GM11168 (cell line): Measurements from ENCODE around the gene TRABD2B.

ENCODE experiments used
- in situ Hi-C: fragments of 300-500 bp; cut with MboI; formaldehyde crosslinking; loops from one replicate; pipeline ENCODE4 v1.12.0; 2022; ENCODE audit warnings: low sequenced_read_pairs; ENCODE audit not compliant: unreplicated experiment

Gene TRABD2B

GRCh38 chr1:47767741-47768100 lies 229.5 kb downstream of the TRABD2B start:
- in situ Hi-C loops, result no loop called here

- in situ Hi-C loops, result no loop called here
Observed at GRCh38 chr1:47766832-47767740, 230.1 kb downstream of the TRABD2B start.

GRCh38 chr1:47765742-47766485 lies 231.3 kb downstream of the TRABD2B start:
- in situ Hi-C loops, result no loop called here

- in situ Hi-C loops, result no loop called here
Observed at GRCh38 chr1:47765236-47765635, 231.9 kb downstream of the TRABD2B start.

- in situ Hi-C loops, result no loop called here
Observed at GRCh38 chr1:47764461-47765046, 232.6 kb downstream of the TRABD2B start.

- in situ Hi-C loops, result no loop called here
Observed at GRCh38 chr1:47763591-47764171, 233.5 kb downstream of the TRABD2B start.

- in situ Hi-C loops, result no loop called here
Observed at GRCh38 chr1:47761974-47762373, 235.2 kb downstream of the TRABD2B start.

- in situ Hi-C loops, result no loop called here
Observed at GRCh38 chr1:47761201-47761930, 235.8 kb downstream of the TRABD2B start.

- in situ Hi-C loops, result no loop called here
Observed at GRCh38 chr1:47759936-47760629, 237.1 kb downstream of the TRABD2B start.

GRCh38 chr1:47759251-47759935 lies 237.8 kb downstream of the TRABD2B start:
- in situ Hi-C loops, result no loop called here

GRCh38 chr1:47758341-47759250 lies 238.6 kb downstream of the TRABD2B start:
- in situ Hi-C loops, result no loop called here

- in situ Hi-C loops, result no loop called here
Observed at GRCh38 chr1:47757226-47757975, 239.8 kb downstream of the TRABD2B start.

GRCh38 chr1:47756411-47756810 lies 240.8 kb downstream of the TRABD2B start:
- in situ Hi-C loops, result no loop called here

GRCh38 chr1:47756006-47756405 lies 241.2 kb downstream of the TRABD2B start:
- in situ Hi-C loops, result no loop called here

GRCh38 chr1:47755101-47755990 lies 241.8 kb downstream of the TRABD2B start:
- in situ Hi-C loops, result no loop called here

GRCh38 chr1:47754221-47754620 lies 243.0 kb downstream of the TRABD2B start:
- in situ Hi-C loops, result no loop called here
